MM.1S (cell line): Measurements from ENCODE around the gene STXBP1.

Experiments
- EZH2 ChIP-seq: fragments of 300-600 bp; sonication (generic); optimal IDR thresholded peaks from 2 replicates; pipeline ENCODE3; 2017; ENCODE audit warnings: low read depth, mild to moderate bottlenecking, antibody characterized with exemption, low read length, mixed read lengths
- TF ChIP-seq, protein P1 (sequence below): fragments of 300-600 bp; sonication (generic); IDR thresholded peaks from 2 replicates; pipeline ENCODE4 v1.5.1; 2016; ENCODE audit warnings: antibody characterized with exemption, low read length, mixed read lengths

DNA sequence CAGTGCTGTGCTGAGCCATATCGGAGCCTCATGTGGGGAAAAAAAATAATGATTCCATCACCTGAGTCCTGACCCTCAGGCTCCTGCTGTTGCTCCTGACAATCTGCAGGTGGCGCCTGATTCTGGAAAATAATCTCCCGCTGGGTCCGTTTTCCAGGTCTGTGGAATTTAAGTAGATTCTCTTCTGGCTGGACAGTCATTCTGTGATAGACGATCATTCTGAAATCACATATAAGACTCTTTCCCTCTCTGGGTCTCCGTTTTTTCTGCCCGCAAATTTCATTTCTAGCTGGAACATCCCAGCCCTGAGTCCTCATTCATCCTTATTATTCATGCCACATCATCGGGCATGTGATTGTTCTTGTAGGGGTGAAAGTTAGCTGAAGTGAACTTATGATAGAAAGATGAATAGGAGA lies 22.1 kb upstream of the STXBP1 start:
- TF ChIP-seq EZH2 = no peak
- TF ChIP-seq, protein P1, sequence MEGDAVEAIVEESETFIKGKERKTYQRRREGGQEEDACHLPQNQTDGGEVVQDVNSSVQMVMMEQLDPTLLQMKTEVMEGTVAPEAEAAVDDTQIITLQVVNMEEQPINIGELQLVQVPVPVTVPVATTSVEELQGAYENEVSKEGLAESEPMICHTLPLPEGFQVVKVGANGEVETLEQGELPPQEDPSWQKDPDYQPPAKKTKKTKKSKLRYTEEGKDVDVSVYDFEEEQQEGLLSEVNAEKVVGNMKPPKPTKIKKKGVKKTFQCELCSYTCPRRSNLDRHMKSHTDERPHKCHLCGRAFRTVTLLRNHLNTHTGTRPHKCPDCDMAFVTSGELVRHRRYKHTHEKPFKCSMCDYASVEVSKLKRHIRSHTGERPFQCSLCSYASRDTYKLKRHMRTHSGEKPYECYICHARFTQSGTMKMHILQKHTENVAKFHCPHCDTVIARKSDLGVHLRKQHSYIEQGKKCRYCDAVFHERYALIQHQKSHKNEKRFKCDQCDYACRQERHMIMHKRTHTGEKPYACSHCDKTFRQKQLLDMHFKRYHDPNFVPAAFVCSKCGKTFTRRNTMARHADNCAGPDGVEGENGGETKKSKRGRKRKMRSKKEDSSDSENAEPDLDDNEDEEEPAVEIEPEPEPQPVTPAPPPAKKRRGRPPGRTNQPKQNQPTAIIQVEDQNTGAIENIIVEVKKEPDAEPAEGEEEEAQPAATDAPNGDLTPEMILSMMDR = peak; percentile 80
